A673 (cell line): ENCODE results near the gene ADAMTS10.

Experiments
- EZH2 ChIP-seq: fragments of 200-600 bp; sonication (generic); IDR thresholded peaks from 2 replicates; pipeline ENCODE4 v1.6.1; 2017; ENCODE audit warnings: borderline replicate concordance, low read depth, mild to moderate bottlenecking, mixed read lengths, antibody characterized with exemption, low read length; ENCODE audit not compliant: poor library complexity, severe bottlenecking
- TF ChIP-seq, protein P1 (sequence below): fragments of 300-800, 200-600 bp; sonication (generic); conservative IDR thresholded peaks from 2 replicates; pipeline ENCODE4 v1.5.1; 2017; ENCODE audit warnings: low read depth, mild to moderate bottlenecking, antibody characterized with exemption, low read length, moderate library complexity, mixed read lengths

DNA sequence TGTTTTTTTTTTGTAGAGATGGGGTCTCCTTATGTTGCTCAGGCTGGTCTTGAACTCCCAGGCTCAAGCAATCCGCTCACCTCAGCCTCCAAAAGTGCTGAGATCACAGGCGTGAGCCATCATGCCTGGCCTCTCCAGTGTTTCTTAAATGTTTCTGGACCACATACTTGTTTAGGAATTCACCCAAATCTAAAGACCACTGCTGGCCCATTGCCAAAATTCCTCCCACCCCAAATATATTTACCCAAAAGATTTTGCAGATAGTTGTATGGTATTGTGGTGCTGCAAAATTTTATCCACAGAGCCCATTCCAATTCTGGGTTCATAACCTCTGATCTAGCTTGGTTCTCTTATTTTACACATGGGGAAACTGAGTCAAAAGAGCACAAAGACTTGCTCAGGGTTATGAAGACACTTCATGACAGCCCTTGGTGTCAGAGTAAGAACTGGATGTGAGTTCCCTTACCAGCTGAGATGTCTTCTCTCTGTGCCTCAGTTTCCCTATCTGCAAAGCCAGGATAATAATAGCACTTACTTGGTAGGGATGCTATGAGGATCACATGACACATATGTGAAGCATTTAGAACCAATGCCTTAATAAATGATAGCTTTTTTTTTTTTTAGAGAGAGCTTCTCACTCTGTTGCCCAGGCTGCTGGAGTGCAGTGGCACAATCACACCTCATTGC, 30.8 kb upstream of the ADAMTS10 start:
- TF ChIP-seq, protein P1, sequence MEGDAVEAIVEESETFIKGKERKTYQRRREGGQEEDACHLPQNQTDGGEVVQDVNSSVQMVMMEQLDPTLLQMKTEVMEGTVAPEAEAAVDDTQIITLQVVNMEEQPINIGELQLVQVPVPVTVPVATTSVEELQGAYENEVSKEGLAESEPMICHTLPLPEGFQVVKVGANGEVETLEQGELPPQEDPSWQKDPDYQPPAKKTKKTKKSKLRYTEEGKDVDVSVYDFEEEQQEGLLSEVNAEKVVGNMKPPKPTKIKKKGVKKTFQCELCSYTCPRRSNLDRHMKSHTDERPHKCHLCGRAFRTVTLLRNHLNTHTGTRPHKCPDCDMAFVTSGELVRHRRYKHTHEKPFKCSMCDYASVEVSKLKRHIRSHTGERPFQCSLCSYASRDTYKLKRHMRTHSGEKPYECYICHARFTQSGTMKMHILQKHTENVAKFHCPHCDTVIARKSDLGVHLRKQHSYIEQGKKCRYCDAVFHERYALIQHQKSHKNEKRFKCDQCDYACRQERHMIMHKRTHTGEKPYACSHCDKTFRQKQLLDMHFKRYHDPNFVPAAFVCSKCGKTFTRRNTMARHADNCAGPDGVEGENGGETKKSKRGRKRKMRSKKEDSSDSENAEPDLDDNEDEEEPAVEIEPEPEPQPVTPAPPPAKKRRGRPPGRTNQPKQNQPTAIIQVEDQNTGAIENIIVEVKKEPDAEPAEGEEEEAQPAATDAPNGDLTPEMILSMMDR, result no peak
- TF ChIP-seq EZH2, result no peak
